Activated CD4-positive, CD25-positive, alpha-beta regulatory T cell treated with anti-CD3 and anti-CD28 coated beads, Interleukin-2, amount 50 U/mL, for 24 hours (primary cell): ENCODE measurements around the gene KIF1A.
"Not testable (repeated sequence)": the region's sequence is repeated elsewhere in the genome, so short reads cannot be mapped to it uniquely, and the experiment has no call there.

Experiments
- ATAC-seq, 2 donors: fragments of 150-1000 bp; cut with Tn5 transposase; one replicate each; pipeline ENCODE4 v1.10.0; 2021; ENCODE audit warnings: mild to moderate bottlenecking in 1 of 2, moderate library complexity in 1 of 2

Gene KIF1A

GRCh38 chr2:240699835-240700234 is 120.2 kb downstream of the KIF1A start:
- ATAC-seq: not testable (repeated sequence)

- ATAC-seq: not testable (repeated sequence)
Observed at GRCh38 chr2:240698852-240699561, 121.0 kb downstream of the KIF1A start.

DNA sequence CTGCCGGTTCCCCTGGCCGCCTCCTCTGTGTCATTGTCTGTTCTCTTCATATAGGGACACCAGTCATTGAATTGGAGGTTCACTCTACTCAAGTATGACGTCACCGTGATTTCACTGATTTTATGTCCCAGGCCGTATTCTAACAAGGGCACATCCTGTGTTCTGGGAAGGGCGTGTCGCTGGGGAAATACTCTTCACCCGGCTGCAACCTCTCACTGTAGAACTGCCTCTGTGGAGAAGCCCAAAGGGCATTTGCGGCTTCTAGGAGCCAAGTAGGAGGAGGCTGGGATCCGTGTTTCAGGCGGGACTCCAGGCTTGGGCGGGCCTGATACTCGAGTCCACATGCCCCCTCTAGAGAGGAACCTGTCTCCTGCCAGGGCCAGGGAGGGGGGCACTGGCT is 123.5 kb downstream of the KIF1A start:
- not testable (repeated sequence) for ATAC-seq

GRCh38 chr2:240695593-240695992 is 124.4 kb downstream of the KIF1A start:
- ATAC-seq: not testable (repeated sequence)

GRCh38 chr2:240694304-240694703 is 125.7 kb downstream of the KIF1A start:
- not testable (repeated sequence) for ATAC-seq

GRCh38 chr2:240692583-240693561 is 127.1 kb downstream of the KIF1A start:
- ATAC-seq: not testable (repeated sequence)

DNA sequence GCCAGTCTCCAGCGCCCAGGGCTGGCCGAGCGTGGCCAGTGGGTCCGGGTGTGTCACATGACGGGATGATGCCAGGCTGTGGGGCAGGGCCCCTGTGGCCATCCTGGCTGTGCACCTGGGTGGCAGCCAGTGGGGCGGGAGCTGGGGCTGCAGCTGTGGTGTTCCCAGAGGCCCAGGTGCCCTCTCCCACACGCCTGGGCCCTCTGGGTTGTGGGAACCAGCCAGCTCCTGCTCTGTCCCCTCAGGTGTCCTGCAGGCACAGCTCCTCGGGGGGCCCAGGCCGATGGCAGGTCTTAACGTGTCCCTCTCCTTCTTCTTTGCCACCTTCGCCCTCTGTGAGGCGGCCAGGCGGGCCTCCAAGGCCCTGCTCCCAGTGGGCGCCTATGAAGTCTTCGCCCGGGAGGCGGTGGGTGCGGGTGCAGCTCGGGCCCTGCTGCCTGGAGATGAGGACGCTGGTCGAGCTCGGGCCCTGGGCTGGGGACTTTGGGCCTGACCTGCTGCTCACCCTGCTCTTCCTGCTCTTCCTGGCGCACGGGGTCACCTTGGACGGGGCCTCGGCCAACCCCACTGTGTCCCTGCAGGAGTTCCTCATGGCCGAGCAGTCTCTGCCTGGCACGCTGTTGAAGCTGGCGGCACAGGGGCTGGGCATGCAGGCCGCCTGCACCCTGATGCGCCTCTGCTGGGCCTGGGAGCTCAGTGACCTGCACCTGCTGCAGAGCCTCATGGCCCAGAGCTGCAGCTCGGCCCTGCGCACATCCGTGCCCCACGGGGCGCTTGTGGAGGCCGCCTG is 128.2 kb downstream of the KIF1A start, which contains the start of gene AQP12A:
TSS of gene AQP12A (plus strand) at position 236 of the 790 bp plus-strand sequence. CDS start at position 284, 48 bp downstream.
- not testable (repeated sequence) for ATAC-seq

DNA sequence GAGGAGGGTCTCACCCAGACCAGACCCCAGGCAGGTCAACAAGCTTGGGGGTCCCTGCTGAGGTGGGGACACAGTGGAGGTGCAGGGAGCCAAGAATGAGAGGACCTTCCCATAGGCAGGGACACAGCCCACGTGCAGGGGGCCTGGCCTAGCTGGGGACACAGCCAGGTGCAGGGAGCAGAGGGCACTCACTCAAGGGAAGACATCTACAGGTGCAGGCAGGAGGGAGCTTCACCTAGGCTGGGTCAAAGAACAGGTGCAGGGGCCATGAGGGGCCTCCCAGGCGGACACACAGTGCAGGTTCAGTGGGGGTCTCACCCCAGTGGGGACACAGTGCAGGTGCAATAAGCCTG is 129.0 kb downstream of the KIF1A start:
- not testable (repeated sequence) for ATAC-seq

DNA sequence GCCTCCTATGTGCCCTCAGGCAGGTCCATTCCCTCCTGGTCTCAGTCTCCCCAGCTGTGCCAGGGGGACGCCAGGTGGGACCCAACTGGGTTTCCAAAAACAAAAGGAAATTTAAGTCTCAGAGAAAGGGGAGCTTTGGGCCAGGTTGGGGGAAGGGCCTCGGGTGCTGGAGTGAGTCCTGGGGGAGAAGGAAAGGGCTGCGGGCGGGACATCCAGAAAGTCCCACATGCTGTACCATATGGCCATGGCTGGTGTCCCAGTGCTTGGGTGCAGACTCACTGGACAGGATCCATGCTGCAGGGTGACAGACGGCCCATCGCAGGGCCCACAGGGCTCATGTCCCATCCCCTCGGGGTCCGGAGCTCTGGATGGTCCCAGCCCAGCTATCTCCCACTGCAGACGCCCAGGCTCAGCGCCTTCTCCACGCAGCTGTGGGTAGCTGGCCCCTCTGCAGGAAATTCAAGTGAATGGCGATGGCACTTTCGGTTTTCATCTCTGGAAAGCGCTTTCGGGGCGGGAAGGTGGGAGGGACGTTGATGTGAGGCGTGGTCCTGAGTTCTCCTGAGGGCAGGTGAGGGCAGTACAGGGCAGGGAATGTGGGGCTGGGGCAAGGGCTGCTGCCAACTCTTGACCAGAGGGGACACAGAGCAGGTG is 129.5 kb downstream of the KIF1A start:
- peak in 1 of 2 donors; percentile 9 for ATAC-seq

DNA sequence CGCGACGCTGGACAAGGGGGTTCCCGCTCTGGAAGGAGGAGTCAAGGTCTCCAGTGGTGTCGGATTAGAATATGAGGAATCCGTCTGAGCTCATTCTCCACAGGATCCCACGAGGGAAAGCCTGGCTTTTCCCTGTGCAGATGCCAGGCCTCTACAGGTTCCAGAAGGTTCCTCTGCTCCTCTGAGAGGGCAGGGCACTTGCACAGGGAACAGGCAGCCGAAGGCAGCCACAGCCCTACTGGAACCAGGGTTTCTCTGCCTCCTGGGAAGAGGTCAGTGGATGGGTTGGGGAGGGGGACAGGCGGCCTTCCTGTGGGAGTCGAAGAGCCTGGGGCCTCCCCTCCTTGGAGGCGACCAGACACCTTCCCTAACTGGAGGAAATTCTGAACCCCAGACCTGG is 130.0 kb downstream of the KIF1A start:
- no peak for ATAC-seq

DNA sequence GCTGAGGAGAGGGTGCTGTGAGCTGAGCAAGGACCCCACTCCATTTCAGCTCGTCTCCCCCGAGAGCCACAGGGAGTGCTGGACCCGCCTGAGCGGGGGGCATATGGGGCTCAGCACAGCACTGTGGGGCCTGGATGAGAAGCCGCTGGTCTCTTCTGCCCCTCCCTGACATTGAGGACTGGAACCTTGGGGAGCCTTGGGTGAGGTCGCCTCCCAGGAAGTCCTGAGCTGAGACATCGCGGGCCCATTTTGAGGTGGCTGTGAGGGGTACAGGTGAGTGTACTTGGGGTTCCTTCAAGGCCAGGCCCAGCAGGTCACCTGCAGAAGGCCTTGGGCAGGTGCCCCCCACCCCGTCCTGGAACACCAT is 131.5 kb downstream of the KIF1A start:
- ATAC-seq: no peak

GRCh38 chr2:240687741-240688552 is 132.1 kb downstream of the KIF1A start:
- no peak for ATAC-seq

GRCh38 chr2:240687045-240687740 is 132.8 kb downstream of the KIF1A start:
- no peak for ATAC-seq

DNA sequence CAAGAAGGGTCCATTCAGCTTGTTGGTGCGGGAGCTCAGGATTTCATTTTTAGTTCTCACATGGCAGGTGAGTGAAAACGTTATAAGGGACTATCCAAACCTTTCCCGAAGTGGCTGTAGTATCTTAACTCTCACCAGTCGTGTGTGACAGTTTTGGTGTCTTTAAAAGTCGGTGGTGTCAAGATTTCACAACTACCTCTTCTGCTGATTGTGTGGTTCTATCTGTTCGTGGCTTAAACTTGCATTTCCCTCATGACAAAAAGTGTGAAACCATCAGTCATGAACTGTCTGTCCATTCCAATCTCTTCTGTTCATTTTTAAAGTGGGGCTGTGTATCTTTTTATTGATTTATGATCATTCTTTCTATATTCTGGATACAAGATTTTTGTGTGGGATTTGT is 133.6 kb downstream of the KIF1A start:
- ATAC-seq: no peak

DNA sequence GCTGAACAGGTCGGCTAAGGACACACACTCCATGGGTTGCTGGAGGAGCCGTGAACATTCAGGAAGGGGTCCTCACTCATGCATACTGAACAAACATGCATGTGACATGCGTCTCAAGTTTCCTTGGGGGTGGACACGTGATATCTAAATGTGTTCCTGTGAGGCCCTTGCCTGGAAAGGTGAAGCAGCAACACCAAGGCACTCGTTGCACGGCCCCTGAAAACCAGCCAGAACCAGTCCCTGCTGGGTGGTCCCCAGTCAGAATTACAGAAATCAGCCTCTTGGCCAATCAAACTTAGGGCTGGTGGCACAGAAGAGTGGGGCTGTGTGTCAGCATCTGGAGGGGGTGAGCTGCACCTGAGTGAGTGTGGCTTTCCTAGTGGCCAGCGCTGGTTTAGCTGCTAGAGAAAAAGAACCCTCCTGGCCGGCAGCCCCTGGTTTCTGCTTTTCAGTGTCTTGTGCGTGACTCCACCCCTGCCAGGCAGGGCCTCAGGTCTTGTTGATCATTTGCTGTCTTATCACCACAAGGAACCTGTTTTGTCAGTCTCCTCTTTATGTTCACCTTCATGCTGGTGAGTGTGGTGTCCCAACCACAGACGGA is 134.1 kb downstream of the KIF1A start:
- ATAC-seq: no peak

DNA sequence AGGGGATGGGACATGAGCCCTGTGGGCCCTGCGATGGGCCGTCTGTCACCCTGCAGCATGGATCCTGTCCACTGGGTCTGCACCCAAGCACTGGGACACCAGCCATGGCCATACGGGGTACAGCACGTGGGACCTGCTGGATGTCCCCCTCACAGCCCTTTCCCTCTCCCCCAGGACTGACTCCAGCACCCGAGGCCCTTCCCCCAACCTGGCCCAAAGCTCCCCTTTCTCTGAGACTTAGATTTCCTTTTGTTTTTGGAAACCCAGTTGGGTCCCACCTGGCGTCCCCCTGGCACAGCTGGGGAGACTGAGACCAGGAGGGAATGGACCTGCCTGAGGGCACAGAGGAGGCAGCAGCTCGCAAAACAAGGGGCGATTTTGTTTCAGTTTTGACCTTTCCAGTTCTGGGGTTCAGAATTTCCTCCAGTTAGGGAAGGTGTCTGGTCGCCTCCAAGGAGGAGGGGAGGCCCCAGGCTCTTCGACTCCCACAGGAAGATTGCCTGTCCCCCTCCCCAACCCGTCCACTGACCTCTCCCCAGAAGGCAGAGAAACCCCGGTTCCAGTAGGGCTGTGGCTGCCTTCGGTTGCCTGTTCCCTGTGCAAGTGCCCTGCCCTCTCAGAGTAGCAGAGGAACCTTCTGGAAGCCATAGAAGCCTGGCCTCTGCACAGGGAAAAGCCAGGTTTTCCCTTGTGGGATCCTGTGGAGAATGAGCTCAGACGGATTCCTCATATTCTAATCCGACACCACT is 135.9 kb downstream of the KIF1A start:
- ATAC-seq: peak in 1 of 2 donors; percentile 9

DNA sequence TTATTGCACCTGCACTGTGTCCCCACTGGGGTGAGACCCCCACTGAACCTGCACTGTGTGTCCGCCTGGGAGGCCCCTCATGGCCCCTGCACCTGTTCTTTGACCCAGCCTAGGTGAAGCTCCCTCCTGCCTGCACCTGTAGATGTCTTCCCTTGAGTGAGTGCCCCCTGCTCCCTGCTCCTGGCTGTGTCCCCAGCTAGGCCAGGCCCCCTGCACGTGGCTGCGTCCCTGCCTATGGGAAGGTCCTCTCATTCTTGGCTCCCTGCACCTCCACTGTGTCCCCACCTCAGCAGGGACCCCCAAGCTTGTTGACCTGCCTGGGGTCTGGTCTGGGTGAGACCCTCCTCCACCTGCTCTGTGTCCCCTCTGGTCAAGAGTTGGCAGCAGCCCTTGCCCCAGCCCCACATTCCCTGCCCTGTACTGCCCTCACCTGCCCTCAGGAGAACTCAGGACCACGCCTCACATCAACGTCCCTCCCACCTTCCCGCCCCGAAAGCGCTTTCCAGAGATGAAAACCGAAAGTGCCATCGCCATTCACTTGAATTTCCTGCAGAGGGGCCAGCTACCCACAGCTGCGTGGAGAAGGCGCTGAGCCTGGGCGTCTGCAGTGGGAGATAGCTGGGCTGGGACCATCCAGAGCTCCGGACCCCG is 136.6 kb downstream of the KIF1A start:
- peak; percentile 11 to 31 for ATAC-seq

GRCh38 chr2:240682431-240683224 is 137.4 kb downstream of the KIF1A start, which contains the start of gene AQP12B:
AQP12B (minus strand) TSS chr2:240682885; CDS start chr2:240682837, 48 bp downstream.
- ATAC-seq: not testable (repeated sequence)
